ENCODE data around the gene DLG2. TPM values are rescaled to one million over a fixed set of nuclear protein-coding genes. Genes with fewer than 3 reads are reported as not detected.

DLG2 gene
- total RNA-seq, 1 donor from 2014 or later: 1.8 TPM

DNA sequence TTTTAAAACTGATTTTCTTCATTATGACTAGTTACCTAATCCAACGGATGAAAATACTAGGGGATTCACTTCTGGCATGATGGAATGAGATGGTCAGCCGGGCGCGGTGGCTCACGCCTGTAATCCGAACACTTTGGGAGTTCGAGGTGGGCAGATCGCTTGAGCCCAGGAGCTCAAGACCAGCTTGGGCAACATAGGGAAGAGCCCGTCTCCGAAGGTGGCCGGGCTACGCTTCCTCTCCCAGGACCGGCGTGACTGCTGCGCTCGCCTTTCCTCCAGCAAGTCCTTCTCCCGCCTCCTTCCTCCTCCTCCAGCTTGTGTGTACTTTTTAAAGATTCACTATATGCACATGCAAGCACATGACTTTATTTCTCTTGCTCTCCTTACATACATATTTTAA lies 1835.6 kb downstream of the DLG2 start:
- no peak overlapping the region for H3K4me3 ChIP-seq (ENCODE audit: insufficient read depth, low read depth, low read length)
- no peaks in the 10 kb centered on the region for H4K20me1 ChIP-seq (ENCODE audit: insufficient read depth, low read length)
- peaks cover 3% of the 10 kb centered on the region for H3K9me3 Mint-ChIP-seq (ENCODE audit: unreplicated experiment)
- H3K36me3 ChIP-seq (ENCODE audit: insufficient read depth, low read length): no peaks in the 10 kb centered on the region
- FAIRE-seq: no peak
- no peak overlapping the region for H3K27ac Mint-ChIP-seq (ENCODE audit: unreplicated experiment)
- no peak overlapping the region for H3K4me3 Mint-ChIP-seq (ENCODE audit: unreplicated experiment)
- no peaks in the 10 kb centered on the region for H3K9me3 ChIP-seq (ENCODE audit: insufficient read depth, low read depth, low read length)
- no peak overlapping the region for H3K4me2 ChIP-seq (ENCODE audit: low read length)
- no peak overlapping the region for H3K27ac ChIP-seq (ENCODE audit: low read depth, low read length)
- no peak overlapping the region for H3K9ac ChIP-seq (ENCODE audit: low read length)
- no peaks in the 10 kb centered on the region for H3K4me1 Mint-ChIP-seq (ENCODE audit: low read depth, unreplicated experiment)
- no peaks in the 10 kb centered on the region for H3K36me3 Mint-ChIP-seq (ENCODE audit: low read depth, unreplicated experiment)
- H3K4me1 ChIP-seq (ENCODE audit: insufficient read depth, low read length): no peaks in the 10 kb centered on the region
- no peak for DNase-seq (ENCODE audit: low read depth)
- H2AFZ ChIP-seq (ENCODE audit: low read depth, low read length): no peak overlapping the region
- TF ChIP-seq, protein P1, sequence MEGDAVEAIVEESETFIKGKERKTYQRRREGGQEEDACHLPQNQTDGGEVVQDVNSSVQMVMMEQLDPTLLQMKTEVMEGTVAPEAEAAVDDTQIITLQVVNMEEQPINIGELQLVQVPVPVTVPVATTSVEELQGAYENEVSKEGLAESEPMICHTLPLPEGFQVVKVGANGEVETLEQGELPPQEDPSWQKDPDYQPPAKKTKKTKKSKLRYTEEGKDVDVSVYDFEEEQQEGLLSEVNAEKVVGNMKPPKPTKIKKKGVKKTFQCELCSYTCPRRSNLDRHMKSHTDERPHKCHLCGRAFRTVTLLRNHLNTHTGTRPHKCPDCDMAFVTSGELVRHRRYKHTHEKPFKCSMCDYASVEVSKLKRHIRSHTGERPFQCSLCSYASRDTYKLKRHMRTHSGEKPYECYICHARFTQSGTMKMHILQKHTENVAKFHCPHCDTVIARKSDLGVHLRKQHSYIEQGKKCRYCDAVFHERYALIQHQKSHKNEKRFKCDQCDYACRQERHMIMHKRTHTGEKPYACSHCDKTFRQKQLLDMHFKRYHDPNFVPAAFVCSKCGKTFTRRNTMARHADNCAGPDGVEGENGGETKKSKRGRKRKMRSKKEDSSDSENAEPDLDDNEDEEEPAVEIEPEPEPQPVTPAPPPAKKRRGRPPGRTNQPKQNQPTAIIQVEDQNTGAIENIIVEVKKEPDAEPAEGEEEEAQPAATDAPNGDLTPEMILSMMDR (IDR thresholded peaks at IDR 0.05; ENCODE audit: insufficient read depth, low read depth, low read length): no peak
- no peak for TF ChIP-seq EZH2 (IDR thresholded peaks at IDR 0.05; ENCODE audit: insufficient read depth, low read length)
- H3K79me2 ChIP-seq (ENCODE audit: insufficient read depth, low read length): no peaks in the 10 kb centered on the region
- H3K27me3 Mint-ChIP-seq (ENCODE audit: low read depth, unreplicated experiment): peaks cover 4% of the 10 kb centered on the region
- no peaks in the 10 kb centered on the region for H3K27me3 ChIP-seq (ENCODE audit: insufficient read depth, low read length)

DNA sequence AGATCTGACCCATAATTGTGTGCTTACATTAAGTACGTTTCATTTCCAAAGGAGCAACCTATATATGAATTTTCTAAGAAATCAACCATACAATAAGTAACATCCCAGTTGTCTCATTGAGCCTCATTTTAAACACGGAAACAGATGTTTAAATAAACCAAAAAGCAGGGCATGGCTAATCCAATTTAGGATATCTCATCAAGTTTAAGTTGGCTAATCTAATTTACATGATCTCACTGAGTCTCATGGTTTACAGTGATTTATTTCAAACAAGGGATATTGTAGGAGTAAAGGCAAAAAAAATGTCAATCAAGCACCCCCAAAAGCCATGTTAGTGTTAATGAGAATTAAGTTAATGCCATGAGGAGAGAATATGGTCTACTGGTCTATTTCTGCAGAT lies 1841.2 kb downstream of the DLG2 start:
- Mint-ChIP-seq H3K27ac (ENCODE audit: unreplicated experiment) (no peak overlapping the region), H3K9me3 (ENCODE audit: unreplicated experiment) (no peaks in the 10 kb centered on the region), H3K4me3 (ENCODE audit: unreplicated experiment) (no peak overlapping the region), H3K36me3 (ENCODE audit: low read depth, unreplicated experiment) (no peaks in the 10 kb centered on the region), H3K4me1 (ENCODE audit: low read depth, unreplicated experiment) (no peaks in the 10 kb centered on the region), H3K27me3 (ENCODE audit: low read depth, unreplicated experiment) (peaks cover 4% of the 10 kb centered on the region)
- Histone ChIP-seq H3K4me2 (ENCODE audit: low read length) (no peak overlapping the region), H4K20me1 (ENCODE audit: insufficient read depth, low read length) (no peaks in the 10 kb centered on the region), H2AFZ (ENCODE audit: low read depth, low read length) (no peak overlapping the region), H3K4me1 (ENCODE audit: insufficient read depth, low read length) (no peaks in the 10 kb centered on the region), H3K9ac (ENCODE audit: low read length) (no peak overlapping the region), H3K27me3 (ENCODE audit: insufficient read depth, low read length) (no peaks in the 10 kb centered on the region), H3K36me3 (ENCODE audit: insufficient read depth, low read length) (no peaks in the 10 kb centered on the region), H3K9me3 (ENCODE audit: insufficient read depth, low read depth, low read length) (no peaks in the 10 kb centered on the region), H3K79me2 (ENCODE audit: insufficient read depth, low read length) (no peaks in the 10 kb centered on the region), H3K4me3 (ENCODE audit: insufficient read depth, low read depth, low read length) (no peak overlapping the region), H3K27ac (ENCODE audit: low read depth, low read length) (no peak overlapping the region)
- TF ChIP-seq, protein P1 (IDR thresholded peaks at IDR 0.05; ENCODE audit: insufficient read depth, low read depth, low read length): no peak
- TF ChIP-seq EZH2 (IDR thresholded peaks at IDR 0.05; ENCODE audit: insufficient read depth, low read length): no peak
- DNase-seq (ENCODE audit: low read depth): no peak
- no peak for FAIRE-seq

DNA sequence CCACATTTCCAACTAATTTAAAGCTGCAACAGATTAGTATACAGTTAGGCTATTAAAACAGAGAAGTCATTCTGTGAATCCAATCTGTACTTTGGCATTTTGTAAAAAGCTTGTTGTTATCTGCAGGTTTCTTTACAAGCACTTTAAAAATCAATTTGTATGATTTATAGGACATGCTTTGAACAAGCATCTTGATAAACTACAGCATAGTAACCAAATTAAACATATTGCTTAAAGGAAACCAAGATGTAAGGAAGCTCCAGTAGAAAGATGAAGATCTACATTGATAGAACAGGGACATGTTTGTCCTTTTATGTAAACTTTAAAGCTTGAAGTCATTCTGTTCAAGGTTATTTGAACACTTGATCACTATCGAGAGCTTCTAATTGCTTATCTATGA lies 1842.7 kb downstream of the DLG2 start:
- Histone ChIP-seq H4K20me1 (ENCODE audit: insufficient read depth, low read length) (no peaks in the 10 kb centered on the region), H3K4me2 (ENCODE audit: low read length) (no peak overlapping the region), H3K4me3 (ENCODE audit: insufficient read depth, low read depth, low read length) (no peak overlapping the region), H3K4me1 (ENCODE audit: insufficient read depth, low read length) (no peaks in the 10 kb centered on the region), H3K27ac (ENCODE audit: low read depth, low read length) (no peak overlapping the region), H3K9me3 (ENCODE audit: insufficient read depth, low read depth, low read length) (no peaks in the 10 kb centered on the region), H3K36me3 (ENCODE audit: insufficient read depth, low read length) (no peaks in the 10 kb centered on the region), H3K27me3 (ENCODE audit: insufficient read depth, low read length) (no peaks in the 10 kb centered on the region), H2AFZ (ENCODE audit: low read depth, low read length) (no peak overlapping the region), H3K79me2 (ENCODE audit: insufficient read depth, low read length) (no peaks in the 10 kb centered on the region), H3K9ac (ENCODE audit: low read length) (no peak overlapping the region)
- no peaks in the 10 kb centered on the region for H3K4me1 Mint-ChIP-seq (ENCODE audit: low read depth, unreplicated experiment)
- DNase-seq (ENCODE audit: low read depth): no peak
- no peak overlapping the region for H3K27ac Mint-ChIP-seq (ENCODE audit: unreplicated experiment)
- no peak overlapping the region for H3K4me3 Mint-ChIP-seq (ENCODE audit: unreplicated experiment)
- TF ChIP-seq, protein P1 (IDR thresholded peaks at IDR 0.05; ENCODE audit: insufficient read depth, low read depth, low read length): no peak
- no peak for TF ChIP-seq EZH2 (IDR thresholded peaks at IDR 0.05; ENCODE audit: insufficient read depth, low read length)
- no peaks in the 10 kb centered on the region for H3K27me3 Mint-ChIP-seq (ENCODE audit: low read depth, unreplicated experiment)
- FAIRE-seq: no peak
- H3K9me3 Mint-ChIP-seq (ENCODE audit: unreplicated experiment): peaks cover 1% of the 10 kb centered on the region
- H3K36me3 Mint-ChIP-seq (ENCODE audit: low read depth, unreplicated experiment): no peaks in the 10 kb centered on the region
